GM23338 (cell line): ENCODE measurements around the gene LEO1. TPM values are rescaled to one million over a fixed set of nuclear protein-coding genes. Genes with fewer than 3 reads are reported as not detected.

Experiments used
- ATAC-seq: fragments of 200-7000 bp; cut with Tn5 transposase; 3 replicates; pipeline ENCODE4 v1.9.1; 2020
- DNase-seq: peaks from one replicate; pipeline ENCODE4 v3.0.0-alpha.2; 2015; ENCODE audit warnings: low spot score
- H2AFZ ChIP-seq: fragments of 200-600 bp; sonication (generic); 2 replicates; pipeline ENCODE4 v1.8.0; 2016; ENCODE audit warnings: antibody characterized with exemption, mild to moderate bottlenecking, moderate library complexity
- H3F3A ChIP-seq: fragments of 200-600 bp; sonication (generic); replicated peaks from 2 replicates; pipeline ENCODE4 v1.8.0; 2017; ENCODE audit warnings: antibody characterized with exemption, mixed run types, low read depth
- H3K27ac ChIP-seq: fragments of 200-600 bp; sonication (generic); 2 replicates; pipeline ENCODE4 v1.6.1; 2016; ENCODE audit warnings: low read depth
- H3K27me3 ChIP-seq: fragments of 200-600 bp; sonication (generic); 2 replicates; pipeline ENCODE4 v1.8.0; 2016; ENCODE audit warnings: mild to moderate bottlenecking, mixed run types, moderate library complexity; ENCODE audit not compliant: insufficient read depth
- H3K36me3 ChIP-seq: fragments of 200-600 bp; sonication (generic); 2 replicates; pipeline ENCODE4 v1.8.0; 2016; ENCODE audit warnings: mild to moderate bottlenecking; ENCODE audit not compliant: insufficient read depth
- H3K4me1 ChIP-seq: fragments of 200-600 bp; sonication (generic); 2 replicates; pipeline ENCODE4 v1.8.0; 2016; ENCODE audit warnings: mild to moderate bottlenecking, moderate library complexity; ENCODE audit not compliant: insufficient read depth
- H3K4me2 ChIP-seq: fragments of 200-600 bp; sonication (generic); 2 replicates; pipeline ENCODE4 v1.7.1; 2017; ENCODE audit warnings: mixed run types
- H3K4me3 ChIP-seq: fragments of 200-600 bp; sonication (generic); 2 replicates; pipeline ENCODE4 v1.6.1; 2016; ENCODE audit warnings: mixed run types
- H3K79me2 ChIP-seq: fragments of 200-600 bp; sonication (generic); replicated peaks from 2 replicates; pipeline ENCODE4 v1.8.0; 2017; ENCODE audit warnings: mild to moderate bottlenecking; ENCODE audit not compliant: insufficient read depth
- H3K9me2 ChIP-seq: fragments of 200-600 bp; sonication (generic); 2 replicates; pipeline ENCODE4 v1.8.0; 2017; ENCODE audit not compliant: insufficient read depth
- H4K20me1 ChIP-seq: fragments of 200-600 bp; sonication (generic); replicated peaks from 2 replicates; pipeline ENCODE4 v1.8.0; 2017; ENCODE audit warnings: mild to moderate bottlenecking; ENCODE audit not compliant: insufficient read depth
- H3K27ac Mint-ChIP-seq: 2 replicates; pipeline ENCODE4 v1.8.0; 2020; ENCODE audit warnings: inconsistent platforms, mild to moderate bottlenecking, moderate library complexity, mixed read lengths
- H3K27me3 Mint-ChIP-seq: 3 replicates; pipeline ENCODE4 v1.8.0; 2022; ENCODE audit warnings: low read depth, mild to moderate bottlenecking, moderate library complexity, mixed read lengths, inconsistent platforms; ENCODE audit not compliant: insufficient read depth, poor library complexity
- H3K36me3 Mint-ChIP-seq: 3 replicates; pipeline ENCODE4 v1.8.0; 2021; ENCODE audit warnings: low read depth, mild to moderate bottlenecking, inconsistent platforms, moderate library complexity, mixed read lengths
- H3K4me1 Mint-ChIP-seq: 3 replicates; pipeline ENCODE4 v1.8.0; 2020; ENCODE audit warnings: mild to moderate bottlenecking, inconsistent platforms, mixed read lengths
- H3K4me3 Mint-ChIP-seq: 3 replicates; pipeline ENCODE4 v1.8.0; 2021; ENCODE audit warnings: moderate library complexity, mild to moderate bottlenecking, inconsistent platforms, mixed read lengths
- H3K9me3 Mint-ChIP-seq: 3 replicates; pipeline ENCODE4 v1.8.0; 2020; ENCODE audit warnings: moderate library complexity, mild to moderate bottlenecking, inconsistent platforms, mixed read lengths
- CREB1 ChIP-seq: fragments of 250-450 bp; sonication (Bioruptor Pico); IDR thresholded peaks from 2 replicates; pipeline ENCODE4 v1.5.0; 2020; ENCODE audit warnings: low read depth, mild to moderate bottlenecking, moderate library complexity
- CTCF ChIP-seq, 2 experiments: fragments of 200-600 bp in 1 of 2; sonication (generic) in 1 of 2; conservative IDR thresholded peaks; 2 replicates each; pipeline versions ENCODE4 v1.5.1 to v1.6.1; 2016 to 2017; ENCODE audit warnings: antibody characterized with exemption in 2 of 2, low read depth in 2 of 2, mild to moderate bottlenecking in 2 of 2, moderate library complexity in 1 of 2
- ETS1 ChIP-seq: IDR thresholded peaks from 2 replicates; pipeline ENCODE4 v1.6.1; 2016; ENCODE audit warnings: antibody characterized with exemption
- EZH2 ChIP-seq: fragments of 200-600 bp; sonication (generic); IDR thresholded peaks from one replicate; pipeline ENCODE4 v1.8.0; 2017; ENCODE audit warnings: antibody characterized with exemption, mild to moderate bottlenecking, low read depth; ENCODE audit not compliant: unreplicated experiment
- EZH2phosphoT487 ChIP-seq: fragments of 200-600 bp; sonication (generic); IDR thresholded peaks from one replicate; pipeline ENCODE4 v1.8.1; 2018; ENCODE audit warnings: antibody characterized with exemption; ENCODE audit not compliant: unreplicated experiment
- JUNB ChIP-seq: IDR thresholded peaks from one replicate; pipeline ENCODE4 v1.6.1; 2016; ENCODE audit warnings: antibody characterized with exemption; ENCODE audit not compliant: unreplicated experiment
- NANOG ChIP-seq: IDR thresholded peaks from 2 replicates; pipeline ENCODE4 v1.6.1; 2016; ENCODE audit warnings: antibody characterized with exemption, borderline replicate concordance
- STAT1 ChIP-seq: IDR thresholded peaks from one replicate; pipeline ENCODE4 v1.6.1; 2016; ENCODE audit warnings: antibody characterized with exemption; ENCODE audit not compliant: unreplicated experiment
- ZNF114 ChIP-seq: fragments of 250-450 bp; sonication (Bioruptor Pico); IDR thresholded peaks from 2 replicates; pipeline ENCODE4 v1.5.0; 2020; ENCODE audit warnings: mild to moderate bottlenecking, moderate library complexity
- ZNF331 ChIP-seq: fragments of 250-450 bp; sonication (Bioruptor Pico); IDR thresholded peaks from 2 replicates; pipeline ENCODE4 v1.5.0; 2020; ENCODE audit warnings: low read depth, mild to moderate bottlenecking, moderate library complexity
- polyA plus RNA-seq: library from polyadenylated mRNA; unstranded; fragments of >200 nt; fragmentation: Nextera tagmentation; extraction: Ambion mirVana; gene quantifications from 2 replicates; pipeline ENCODE4 v1.2.1, GENCODE V29; 2016
- total RNA-seq: library from RNA; depleted of rRNA; stranded (reverse); fragments of >200 nt; shearing (Covaris generic); gene quantifications from 2 replicates; pipeline ENCODE4 v1.2.3, GENCODE V29; 2014

LEO1 gene
- total and polyA plus RNA-seq, 2 experiments from 2014 or later: 41.4 to 55.6 TPM

- H2AFZ ChIP-seq: peak overlapping the region; percentile 49
- no peak for ATAC-seq
These were observed 35.2 kb upstream of the LEO1 start for GRCh38 chr15:52006702-52007340.

GRCh38 chr15:52005748-52006701, 34.4 kb upstream of the LEO1 start:
- no peaks in the 10 kb centered on the region for H3K27me3 ChIP-seq
- H3K4me1 Mint-ChIP-seq: no peaks in the 10 kb centered on the region
- H3K79me2 ChIP-seq: no peaks in the 10 kb centered on the region
- no peak for DNase-seq
- H3K27ac Mint-ChIP-seq: no peak overlapping the region
- ATAC-seq: no peak
- peaks cover 2% of the 10 kb centered on the region; the same call in 1 of the 3 replicates for H3K9me3 Mint-ChIP-seq
- no peaks in the 10 kb centered on the region for H3K36me3 ChIP-seq
- peaks cover 2% of the 10 kb centered on the region for H3K27me3 Mint-ChIP-seq
- H3F3A ChIP-seq: no peaks in the 10 kb centered on the region
- no peaks in the 10 kb centered on the region for H4K20me1 ChIP-seq
- H3K4me3 ChIP-seq: no peak overlapping the region
- no peak overlapping the region for H3K27ac ChIP-seq
- no peaks in the 10 kb centered on the region; the same call in 1 of the 2 replicates for H3K9me2 ChIP-seq
- no peaks in the 10 kb centered on the region for H3K36me3 Mint-ChIP-seq
- H3K4me2 ChIP-seq: no peak overlapping the region
- peak overlapping the region; percentile 56; the same call in 1 of the 2 replicates for H2AFZ ChIP-seq
- H3K4me3 Mint-ChIP-seq: no peak overlapping the region
- no peaks in the 10 kb centered on the region for H3K4me1 ChIP-seq
- TF ChIP-seq ZNF114: no peak
- no peak for TF ChIP-seq EZH2phosphoT487
- TF ChIP-seq STAT1: no peak
- TF ChIP-seq ZNF331 (CRISPR knock-in tag): no peak
- TF ChIP-seq CTCF (conservative IDR thresholded peaks at IDR 0.05; ENCODE audit: low read depth in 2 of 2): no peak
- no peak for TF ChIP-seq EZH2
- no peak for TF ChIP-seq CREB1 (CRISPR knock-in tag)
- TF ChIP-seq ETS1: no peak
- TF ChIP-seq NANOG: no peak
- no peak for TF ChIP-seq JUNB

More at GRCh38 chr15:52006702-52007340, 35.2 kb upstream of the LEO1 start:
- Mint-ChIP-seq H3K9me3 (peaks cover 2% of the 10 kb centered on the region; the same call in 1 of the 3 replicates), H3K4me3 (no peak overlapping the region), H3K4me1 (no peaks in the 10 kb centered on the region), H3K27me3 (peaks cover 2% of the 10 kb centered on the region), H3K36me3 (no peaks in the 10 kb centered on the region), H3K27ac (no peak overlapping the region)
- TF ChIP-seq ZNF114 (no peak), EZH2phosphoT487 (no peak), CREB1 (CRISPR knock-in tag) (no peak), EZH2 (no peak), NANOG (no peak)
- no peaks in the 10 kb centered on the region; the same call in 1 of the 2 replicates for H3K9me2 ChIP-seq
- H3K4me3 ChIP-seq: no peak overlapping the region
- DNase-seq: no peak
- no peaks in the 10 kb centered on the region for H3F3A ChIP-seq
- no peaks in the 10 kb centered on the region for H4K20me1 ChIP-seq
- H3K79me2 ChIP-seq: no peaks in the 10 kb centered on the region
- H3K27me3 ChIP-seq: no peaks in the 10 kb centered on the region
- no peak overlapping the region for H3K4me2 ChIP-seq
- no peaks in the 10 kb centered on the region for H3K36me3 ChIP-seq
- no peak overlapping the region for H3K27ac ChIP-seq
- no peaks in the 10 kb centered on the region for H3K4me1 ChIP-seq
